GM12872 (cell line): Measurements from ENCODE around the gene KDM3B.

ENCODE experiments used
- CTCF ChIP-seq: IDR thresholded peaks from 3 replicates; pipeline ENCODE4 v1.5.1; 2011; ENCODE audit warnings: low read depth, mild to moderate bottlenecking, low read length, moderate library complexity; ENCODE audit not compliant: insufficient read depth

Gene KDM3B

DNA sequence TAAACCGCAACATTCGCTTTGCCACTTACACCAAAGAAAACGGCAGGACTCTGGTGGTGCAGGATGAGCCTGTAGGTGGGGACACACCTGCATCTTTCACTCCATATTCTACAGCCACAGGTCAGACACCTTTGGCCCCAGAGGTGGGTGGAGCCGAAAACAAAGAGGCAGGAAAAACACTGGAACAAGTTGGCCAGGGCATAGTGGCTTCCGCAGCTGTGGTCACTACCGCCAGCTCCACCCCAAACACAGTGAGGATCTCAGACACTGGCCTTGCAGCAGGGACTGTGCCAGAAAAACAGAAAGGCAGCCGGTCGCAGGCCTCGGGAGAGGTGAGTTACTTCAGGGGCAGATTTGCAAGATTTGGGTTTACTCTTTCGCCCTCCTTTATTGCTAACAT is 33.8 kb downstream of the KDM3B start:
- TF ChIP-seq CTCF, result no peak

DNA sequence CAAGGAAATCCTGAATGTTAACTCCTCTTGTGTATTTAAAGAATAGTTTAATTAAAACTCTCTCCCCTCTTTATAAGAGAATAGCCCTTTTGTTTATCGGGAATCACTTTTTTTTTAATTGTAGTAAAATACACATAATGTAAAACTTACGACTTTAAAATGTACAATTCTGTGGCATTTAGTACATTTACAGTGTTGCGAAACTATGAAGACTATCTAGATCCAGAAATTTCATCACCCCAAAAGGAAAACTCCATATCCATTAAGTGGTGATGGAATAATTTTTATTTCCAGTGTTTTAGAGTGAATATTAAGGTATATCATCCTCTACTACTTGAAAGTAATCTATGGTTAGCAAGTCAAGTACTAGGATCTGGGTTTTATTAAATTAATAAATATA is 36.8 kb downstream of the KDM3B start:
- TF ChIP-seq CTCF, result no peak

GRCh38 chr5:138391859-138392386 is 39.4 kb downstream of the KDM3B start:
- TF ChIP-seq CTCF, result no peak

DNA sequence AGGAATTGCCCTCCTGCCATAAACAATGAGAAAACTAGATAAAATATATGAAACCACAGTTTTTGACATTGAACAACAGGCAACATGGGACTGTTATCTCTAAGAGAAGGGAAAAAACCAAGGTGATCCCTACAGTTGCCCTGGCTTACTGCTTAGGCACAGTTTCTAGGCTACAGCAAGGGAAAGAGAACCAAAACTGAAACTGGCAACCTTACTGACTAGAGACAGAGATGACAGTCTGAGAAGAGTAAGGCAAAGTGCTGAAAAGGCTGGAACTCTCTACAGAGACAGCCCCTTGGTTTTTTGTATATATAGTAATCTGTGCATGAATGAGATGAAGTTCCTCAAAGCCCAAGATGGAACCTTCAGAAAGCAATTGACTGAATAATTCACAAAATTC is 50.2 kb downstream of the KDM3B start:
- no peak for TF ChIP-seq CTCF

DNA sequence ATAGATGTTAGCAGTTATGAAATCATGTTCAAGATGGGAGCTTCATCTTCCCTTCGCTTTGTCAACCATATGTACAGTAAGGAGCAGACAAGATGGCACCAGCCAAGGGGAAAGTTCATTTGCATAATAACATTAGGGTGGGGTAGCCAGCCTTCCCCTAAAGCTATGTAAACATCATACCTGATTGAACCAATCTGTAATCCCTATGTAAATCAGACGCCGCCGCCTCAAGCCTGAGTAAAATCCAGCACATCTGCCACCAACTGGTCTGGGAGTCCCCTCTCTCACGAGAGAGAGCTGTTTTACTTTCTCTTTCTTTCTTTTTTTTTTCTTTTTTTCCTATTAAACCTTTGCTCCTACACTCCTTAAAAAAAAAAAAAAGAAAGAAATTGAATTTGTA is 55.5 kb downstream of the KDM3B start:
- TF ChIP-seq CTCF, result no peak

DNA sequence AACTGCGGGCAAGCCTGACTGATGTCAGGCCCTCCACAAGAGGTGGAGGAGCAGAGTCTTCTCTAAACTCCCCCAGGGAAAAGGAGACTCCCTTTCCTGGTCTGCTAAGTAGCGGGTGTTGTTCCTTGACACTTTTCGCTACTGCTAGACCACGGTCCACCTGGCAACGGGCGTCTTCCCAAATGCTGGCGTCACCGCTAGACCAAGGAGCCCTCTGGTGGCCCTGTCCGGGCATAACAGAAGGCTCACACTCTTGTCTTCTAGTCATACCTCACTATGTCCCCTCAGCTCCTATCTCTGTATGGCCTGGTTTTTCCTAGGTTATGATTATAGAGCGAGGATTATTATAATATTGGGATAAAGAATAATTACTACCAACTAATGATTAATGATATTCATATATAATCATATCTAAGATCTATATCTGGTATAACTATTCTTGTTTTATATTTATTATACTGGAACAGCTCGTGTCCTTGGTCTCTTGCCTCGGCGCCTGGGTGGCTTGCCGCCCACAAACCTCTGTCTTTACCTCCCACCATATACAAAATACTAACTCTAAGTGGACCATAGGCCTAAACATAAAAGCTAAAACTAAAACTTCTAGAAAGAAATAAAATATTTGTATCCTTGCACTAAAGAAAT is 58.6 kb downstream of the KDM3B start:
- TF ChIP-seq CTCF, result peak; percentile 58

GRCh38 chr5:138418444-138418843 is 66.0 kb downstream of the KDM3B start:
- no peak for TF ChIP-seq CTCF
